Measurements from ENCODE around the gene MGAT3. TPM values are rescaled to one million over a fixed set of nuclear protein-coding genes. Genes with fewer than 3 reads are reported as not detected.

Gene MGAT3
- total and polyA plus RNA-seq, 9 of the 15 experiments (the other 6 are each of a cell fraction or from before 2014, with no cell fraction given): 0.10 to 11.5 (median 4.6) TPM

- TF ChIP-seq RAD21 (CRISPR knock-in tag; conservative IDR thresholded peaks at IDR 0.05 in 1 of 2, IDR thresholded peaks at IDR 0.05 in 1 of 2): no peak
Observed at GRCh38 chr22:39503630-39504029, 46.8 kb downstream of the MGAT3 start (continued).

- in situ Hi-C loops (cut with MboI): loop anchor here (10.0 kb wide), 1 partner anchor 329 kb away; no protein-coding TSS in a partner anchor
- DNase-seq (ENCODE audit: extremely low read depth in 1 of 4, low spot score in 3 of 4) (no peak), ATAC-seq (no peak), FAIRE-seq (no peak)
- no peaks in the 10 kb centered on the region for H3K27me3 ChIP-seq (ENCODE audit: control insufficient read depth in 2 of 2, insufficient read depth in 2 of 2, low read length in 2 of 2)
- no peak overlapping the region; the same call in 1 of the 2 replicates for H3K4me3 ChIP-seq
- peaks cover 2% of the 10 kb centered on the region for H3K9me1 ChIP-seq (ENCODE audit: control insufficient read depth, insufficient read depth, low read length)
- intact Hi-C loops (cut with micrococcal nuclease): no loop called here
- POLR2A ChIA-PET: interaction anchor here (0.7 to 8.6 kb wide), 3 partner anchors 11 to 18 kb away, joined by 3 to 106 read pairs (median 12); partner anchors contain the start of gene ATF4
- H2AFZ ChIP-seq (ENCODE audit: low read depth, low read length): no peak overlapping the region
- peaks cover 63% of the 10 kb centered on the region for H3K36me3 ChIP-seq (ENCODE audit: control insufficient read depth, insufficient read depth, low read length)
- peak overlapping the region; percentile 95 to 96; a peak in 3 of 4 replicates for H3K9ac ChIP-seq (ENCODE audit: insufficient read depth in 1 of 2, low read depth in 2 of 2, low read length in 2 of 2)
- 95% methylated on average over 8 of the region's 16 CpGs for WGBS (ENCODE audit: insufficient coverage, low coverage, missing lambda C conversion rate)
- CTCF ChIA-PET (ENCODE audit: low intra/inter-chr PET ratio): no interaction called here
- peaks cover 19 to 34% of the 10 kb centered on the region in 2 experiments for H3K4me1 ChIP-seq (replicated peaks in 1 of 2; ENCODE audit: control insufficient read depth in 2 of 2, insufficient read depth in 2 of 2, low read length in 2 of 2)
- BruUV-seq (replicated peaks): no TSS peak
- no peak overlapping the region for H3K4me2 ChIP-seq (ENCODE audit: insufficient read depth, low read length)
- H3K9me3 ChIP-seq (replicated peaks; ENCODE audit: control insufficient read depth, insufficient read depth, low read depth, low read length): no peaks in the 10 kb centered on the region
- no peaks in the 10 kb centered on the region; the same call in 1 of the 2 replicates for H4K20me1 ChIP-seq (replicated peaks; ENCODE audit: control insufficient read depth, insufficient read depth, low read length)
- peak overlapping the region; percentile 84; the same call in 1 of the 3 replicates for H3K27ac ChIP-seq (ENCODE audit: extremely low read depth, low read depth, low read length)
- peaks cover 63% of the 10 kb centered on the region for H3K79me2 ChIP-seq (ENCODE audit: control insufficient read depth, insufficient read depth, low read length)
- TF ChIP-seq ZNF77 (CRISPR knock-in tag; IDR thresholded peaks at IDR 0.05) (no peak), TAF1 (IDR thresholded peaks at IDR 0.05; ENCODE audit: control insufficient read depth, extremely low read depth, insufficient read depth, low read length, severe bottlenecking) (no peak), ZNF354B (CRISPR knock-in tag; IDR thresholded peaks at IDR 0.05) (no peak), BCLAF1 (IDR thresholded peaks at IDR 0.05; ENCODE audit: borderline replicate concordance in 1 of 2, control insufficient read depth in 1 of 2, low read depth in 2 of 2, low read length in 1 of 2) (no peak), BRD4 (IDR thresholded peaks at IDR 0.05) (no peak), TAF7 (tag; IDR thresholded peaks at IDR 0.05) (no peak), MITF (IDR thresholded peaks at IDR 0.05) (no peak), ZNF639 (CRISPR knock-in tag; conservative IDR thresholded peaks at IDR 0.05 in 1 of 2, IDR thresholded peaks at IDR 0.05 in 1 of 2) (no peak), RB1 (IDR thresholded peaks at IDR 0.05; ENCODE audit: low read depth) (no peak), DEAF1 (CRISPR knock-in tag; IDR thresholded peaks at IDR 0.05) (no peak)
Observed at GRCh38 chr22:39504071-39504470, 47.3 kb downstream of the MGAT3 start.
